Lower leg skin (tissue), 3 donors: ENCODE data around the gene PERM1.

Experiments used
- POLR2A ChIP-seq, 2 donors: fragments of 450-650 bp; IDR thresholded peaks; one replicate each; pipeline ENCODE4 v1.6.1; 2016 to 2017; ENCODE audit warnings: antibody characterized with exemption in 2 of 2, mild to moderate bottlenecking in 1 of 2, moderate library complexity in 1 of 2
- TF ChIP-seq, protein P1 (sequence below), 3 donors: fragments of 450-650 bp; IDR thresholded peaks; one replicate each; pipeline ENCODE4 v1.5.1; 2016; ENCODE audit warnings: antibody characterized with exemption in 3 of 3, mild to moderate bottlenecking in 3 of 3, moderate library complexity in 2 of 3

DNA sequence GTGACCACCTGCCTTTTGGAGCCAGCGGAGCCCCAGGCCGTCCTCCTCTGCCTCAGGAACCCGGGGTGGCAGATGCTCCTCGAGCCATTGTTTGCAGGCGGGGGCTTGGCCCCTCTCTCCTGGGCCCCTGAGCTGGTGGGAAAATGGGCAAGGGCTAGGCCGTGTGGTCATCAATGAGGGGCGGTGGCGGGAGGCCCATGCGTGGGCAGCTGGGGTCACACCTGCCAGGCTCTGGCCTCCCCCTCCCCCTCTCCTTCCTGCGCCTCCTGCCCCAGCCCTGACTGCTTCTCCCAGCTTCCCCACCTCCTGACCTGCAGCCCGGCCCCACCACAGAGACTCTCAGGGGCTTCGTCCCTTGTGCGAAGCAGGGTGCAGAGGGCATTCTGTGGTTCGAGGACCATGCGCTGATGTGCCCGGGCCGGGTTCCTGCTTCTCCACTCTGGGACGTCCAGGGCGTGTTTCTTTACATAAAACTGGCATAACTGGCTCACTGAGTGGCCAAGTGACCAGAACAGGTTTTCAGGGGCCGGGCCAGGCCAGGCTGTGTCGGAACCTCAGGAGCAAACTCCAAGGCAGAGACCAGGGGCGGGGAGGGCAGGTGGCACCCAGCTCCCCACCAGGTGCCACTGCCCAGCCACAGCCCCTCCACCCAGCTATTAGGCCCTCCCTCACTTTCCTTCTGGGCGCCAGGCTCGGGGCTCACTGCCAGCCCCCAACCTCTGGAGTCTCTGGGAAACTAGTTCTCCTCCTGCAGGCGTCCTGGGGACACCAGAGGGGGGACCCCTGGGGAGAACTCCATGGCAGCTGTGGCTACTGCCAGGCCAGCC is 48.9 kb downstream of the PERM1 start:
- TF ChIP-seq, protein P1, sequence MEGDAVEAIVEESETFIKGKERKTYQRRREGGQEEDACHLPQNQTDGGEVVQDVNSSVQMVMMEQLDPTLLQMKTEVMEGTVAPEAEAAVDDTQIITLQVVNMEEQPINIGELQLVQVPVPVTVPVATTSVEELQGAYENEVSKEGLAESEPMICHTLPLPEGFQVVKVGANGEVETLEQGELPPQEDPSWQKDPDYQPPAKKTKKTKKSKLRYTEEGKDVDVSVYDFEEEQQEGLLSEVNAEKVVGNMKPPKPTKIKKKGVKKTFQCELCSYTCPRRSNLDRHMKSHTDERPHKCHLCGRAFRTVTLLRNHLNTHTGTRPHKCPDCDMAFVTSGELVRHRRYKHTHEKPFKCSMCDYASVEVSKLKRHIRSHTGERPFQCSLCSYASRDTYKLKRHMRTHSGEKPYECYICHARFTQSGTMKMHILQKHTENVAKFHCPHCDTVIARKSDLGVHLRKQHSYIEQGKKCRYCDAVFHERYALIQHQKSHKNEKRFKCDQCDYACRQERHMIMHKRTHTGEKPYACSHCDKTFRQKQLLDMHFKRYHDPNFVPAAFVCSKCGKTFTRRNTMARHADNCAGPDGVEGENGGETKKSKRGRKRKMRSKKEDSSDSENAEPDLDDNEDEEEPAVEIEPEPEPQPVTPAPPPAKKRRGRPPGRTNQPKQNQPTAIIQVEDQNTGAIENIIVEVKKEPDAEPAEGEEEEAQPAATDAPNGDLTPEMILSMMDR (IDR thresholded peaks at IDR 0.05): no peak
- TF ChIP-seq POLR2A (IDR thresholded peaks at IDR 0.05): no peak
